NT2/D1 (cell line): ENCODE measurements around the gene MED9.
A peak's percentile ranks its signal among the peaks of the same experiment; 100 is the strongest.
"Not testable (repeated sequence)": the region's sequence is repeated elsewhere in the genome, so short reads cannot be mapped to it uniquely, and the experiment has no call there.

Source experiments
- DNase-seq: peaks from one replicate; pipeline ENCODE4 v3.0.0-alpha.2; 2011; ENCODE audit warnings: low read depth, low spot score
- H3K27me3 ChIP-seq: 2 replicates; pipeline ENCODE4 v1.6.0; 2011; ENCODE audit warnings: mild to moderate bottlenecking; ENCODE audit not compliant: insufficient read length, insufficient read depth
- H3K36me3 ChIP-seq: 2 replicates; pipeline ENCODE4 v1.6.1; 2011; ENCODE audit warnings: mild to moderate bottlenecking, low read length, mixed read lengths; ENCODE audit not compliant: insufficient read depth, insufficient read length
- H3K4me1 ChIP-seq: 2 replicates; pipeline ENCODE4 v1.5.1; 2011; ENCODE audit not compliant: insufficient read depth, insufficient read length
- H3K4me3 ChIP-seq: 2 replicates; pipeline ENCODE4 v1.5.1; 2011; ENCODE audit warnings: low read depth; ENCODE audit not compliant: insufficient read length
- H3K9ac ChIP-seq: 2 replicates; pipeline ENCODE4 v1.6.0; 2011; ENCODE audit warnings: low read depth; ENCODE audit not compliant: insufficient read length
- H3K9me3 ChIP-seq: 2 replicates; pipeline ENCODE4 v1.5.1; 2011; ENCODE audit warnings: mild to moderate bottlenecking, low read length; ENCODE audit not compliant: insufficient read depth
- SUZ12 ChIP-seq: IDR thresholded peaks from 2 replicates; pipeline ENCODE4 v1.6.1; 2011; ENCODE audit not compliant: insufficient read length, insufficient read depth; ENCODE audit errors: extremely low read depth
- YY1 ChIP-seq: IDR thresholded peaks from 2 replicates; pipeline ENCODE4 v1.6.1; 2011; ENCODE audit not compliant: insufficient read length, insufficient read depth
- ZNF274 ChIP-seq: IDR thresholded peaks from 2 replicates; pipeline ENCODE4 v1.6.1; 2011; ENCODE audit warnings: mild to moderate bottlenecking, low read depth, low read length

Gene MED9, protein sequence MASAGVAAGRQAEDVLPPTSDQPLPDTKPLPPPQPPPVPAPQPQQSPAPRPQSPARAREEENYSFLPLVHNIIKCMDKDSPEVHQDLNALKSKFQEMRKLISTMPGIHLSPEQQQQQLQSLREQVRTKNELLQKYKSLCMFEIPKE

DNA sequence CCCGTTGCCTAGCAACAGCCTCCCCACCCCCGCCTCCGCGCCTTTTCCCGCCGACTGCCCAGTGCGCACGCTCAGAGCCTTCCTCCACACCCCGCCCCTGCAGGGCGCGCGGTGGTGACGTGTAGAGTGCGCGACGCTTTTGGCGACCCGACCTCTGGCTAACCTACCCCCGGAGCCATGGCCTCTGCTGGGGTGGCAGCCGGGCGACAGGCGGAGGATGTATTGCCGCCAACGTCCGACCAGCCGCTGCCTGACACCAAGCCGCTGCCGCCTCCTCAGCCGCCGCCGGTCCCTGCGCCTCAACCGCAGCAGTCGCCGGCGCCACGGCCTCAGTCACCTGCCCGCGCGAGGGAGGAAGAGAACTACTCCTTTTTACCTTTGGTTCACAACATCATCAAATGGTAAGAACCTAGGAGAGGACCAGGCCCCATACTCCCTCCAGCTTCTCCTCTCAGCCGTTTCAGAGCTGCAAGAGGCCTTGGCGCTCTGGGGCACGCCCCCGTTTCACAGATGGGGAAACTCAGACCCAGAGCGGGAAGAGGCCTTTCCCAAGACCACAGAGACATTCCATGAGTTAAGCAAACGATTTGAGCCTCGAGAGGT, at the start of gene MED9:
Gene MED9 (plus strand): TSS at position 136 of the 603 bp plus-strand sequence. CDS start 42 bp downstream, at position 178.
- Histone ChIP-seq H3K4me1 (peaks cover 3% of the 10 kb centered on the region), H3K9me3 (no peaks in the 10 kb centered on the region)

DNA sequence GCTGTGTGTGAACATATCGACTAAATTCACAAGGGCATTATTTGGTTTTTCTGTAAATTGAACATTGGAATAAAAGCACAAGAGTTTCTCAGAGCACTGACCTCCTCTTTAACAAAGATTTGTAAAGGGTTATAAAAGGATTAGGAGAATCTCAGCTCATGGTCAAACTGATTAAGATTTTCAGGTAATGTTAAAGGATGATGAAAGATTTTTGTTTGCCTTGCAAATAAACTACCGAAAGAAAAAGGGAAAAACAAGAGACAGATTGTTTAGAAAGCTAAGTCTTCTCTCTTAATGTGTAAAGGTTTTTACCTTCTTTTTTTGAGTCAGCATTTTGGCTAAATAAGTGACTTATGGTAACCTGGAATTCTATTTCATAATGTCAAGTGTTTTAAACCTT, 47.6 kb upstream of the MED9 start:
- Histone ChIP-seq H3K4me3 (no peak overlapping the region), H3K4me1 (no peaks in the 10 kb centered on the region), H3K9me3 (peaks cover 14% of the 10 kb centered on the region), H3K36me3 (no peaks in the 10 kb centered on the region), H3K9ac (no peak overlapping the region), H3K27me3 (no peaks in the 10 kb centered on the region)
- no peak for TF ChIP-seq YY1
- no peak for TF ChIP-seq SUZ12
- TF ChIP-seq ZNF274, result no peak
- no peak for DNase-seq

More for the DNA sequence above, at the start of gene MED9:
- DNase-seq, result peak; percentile 71
- Histone ChIP-seq H3K9ac (peak within 1 kb of the TSS; percentile 98), H3K4me3 (peak within 1 kb of the TSS; percentile 89), H3K36me3 (peaks cover 29% of the 10 kb centered on the region), H3K27me3 (no peaks in the 10 kb centered on the region)
- TF ChIP-seq ZNF274, result no peak
- no peak for TF ChIP-seq SUZ12
- TF ChIP-seq YY1, result no peak

DNA sequence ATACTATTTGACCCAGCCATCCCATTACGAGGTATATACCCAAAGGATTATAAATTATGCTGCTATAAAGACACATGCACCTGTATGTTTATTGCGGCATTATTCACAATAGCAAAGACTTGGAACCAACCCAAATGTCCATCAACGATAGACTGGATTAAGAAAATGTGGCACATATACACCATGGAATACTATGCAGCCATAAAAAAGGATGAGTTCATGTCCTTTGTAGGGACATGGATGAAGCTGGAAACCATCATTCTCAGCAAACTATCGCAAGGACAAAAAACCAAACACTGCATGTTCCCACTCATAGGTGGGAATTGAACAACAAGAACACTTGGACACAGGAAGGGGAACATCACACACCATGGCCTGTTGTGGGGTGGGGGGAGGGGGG, 45.9 kb upstream of the MED9 start:
- not testable (repeated sequence) for H3K4me3 ChIP-seq, H3K9ac ChIP-seq, DNase-seq, H3K36me3 ChIP-seq, H3K9me3 ChIP-seq, H3K4me1 ChIP-seq, H3K27me3 ChIP-seq

DNA sequence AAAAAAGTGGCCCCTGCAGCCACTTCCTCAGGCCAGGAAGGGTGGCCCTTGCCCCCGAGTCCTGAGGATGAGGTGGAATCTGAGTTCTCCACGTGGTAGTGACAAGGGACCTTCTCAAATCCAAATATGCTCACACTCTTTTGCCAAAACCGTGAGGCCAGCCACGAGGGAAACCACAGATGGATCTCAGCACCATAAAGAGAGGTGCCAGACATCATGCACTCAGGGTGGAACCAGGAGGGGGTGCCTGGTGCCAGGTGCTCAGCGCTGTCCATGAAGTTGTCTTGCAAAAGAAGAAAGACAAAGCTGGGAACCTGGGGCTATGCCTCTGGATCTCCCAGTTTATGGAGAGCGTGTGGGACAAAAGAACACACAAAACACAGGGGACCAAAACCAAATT, 45.2 kb upstream of the MED9 start:
- H3K36me3 ChIP-seq, result no peaks in the 10 kb centered on the region
- peaks cover 2% of the 10 kb centered on the region for H3K4me1 ChIP-seq
- no peak overlapping the region for H3K4me3 ChIP-seq
- no peak for DNase-seq
- TF ChIP-seq YY1 (no peak), SUZ12 (no peak)
- no peaks in the 10 kb centered on the region for H3K9me3 ChIP-seq
- H3K27me3 ChIP-seq, result no peaks in the 10 kb centered on the region
- H3K9ac ChIP-seq, result no peak overlapping the region

DNA sequence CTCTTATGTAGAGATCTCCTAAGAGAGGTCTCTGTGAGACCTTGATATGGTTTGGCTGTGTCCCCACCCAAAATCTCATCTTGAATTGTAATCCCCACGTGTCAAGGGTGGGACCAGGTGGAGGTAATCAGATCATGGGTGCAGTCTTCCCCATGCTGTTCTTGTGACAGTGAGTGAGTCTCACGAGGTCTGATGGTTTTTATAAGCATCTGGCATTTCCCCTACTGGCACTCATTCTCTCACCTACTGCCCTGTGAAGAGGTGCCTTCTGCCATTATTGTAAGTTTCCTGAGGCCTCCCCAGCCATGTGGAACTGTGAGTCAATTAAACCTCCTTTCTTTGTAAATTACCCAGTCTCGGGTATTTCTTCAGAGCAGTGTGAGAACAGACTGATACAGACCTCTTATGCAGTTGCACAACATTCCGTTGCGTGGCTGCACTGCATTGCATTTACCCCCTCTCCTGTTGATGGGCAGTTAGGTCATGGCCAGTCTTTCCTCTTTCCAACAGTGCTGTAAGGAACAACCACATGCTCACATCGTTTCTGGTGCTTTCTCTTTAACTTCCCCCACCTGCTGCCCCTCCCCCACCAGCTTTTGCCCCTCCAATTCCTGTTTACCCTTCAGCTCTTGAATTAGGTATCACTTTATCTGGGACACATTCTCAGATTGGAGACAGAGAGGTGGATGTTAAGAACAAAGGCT, 43.6 kb upstream of the MED9 start:
- H3K4me1 ChIP-seq, result peaks cover 2% of the 10 kb centered on the region
- no peaks in the 10 kb centered on the region for H3K9me3 ChIP-seq
- H3K27me3 ChIP-seq, result no peaks in the 10 kb centered on the region
- H3K36me3 ChIP-seq, result no peaks in the 10 kb centered on the region
- H3K4me3 ChIP-seq, result no peak overlapping the region
- no peak for TF ChIP-seq SUZ12
- no peak for TF ChIP-seq YY1
- TF ChIP-seq ZNF274, result no peak
- no peak for DNase-seq
- no peak overlapping the region for H3K9ac ChIP-seq

DNA sequence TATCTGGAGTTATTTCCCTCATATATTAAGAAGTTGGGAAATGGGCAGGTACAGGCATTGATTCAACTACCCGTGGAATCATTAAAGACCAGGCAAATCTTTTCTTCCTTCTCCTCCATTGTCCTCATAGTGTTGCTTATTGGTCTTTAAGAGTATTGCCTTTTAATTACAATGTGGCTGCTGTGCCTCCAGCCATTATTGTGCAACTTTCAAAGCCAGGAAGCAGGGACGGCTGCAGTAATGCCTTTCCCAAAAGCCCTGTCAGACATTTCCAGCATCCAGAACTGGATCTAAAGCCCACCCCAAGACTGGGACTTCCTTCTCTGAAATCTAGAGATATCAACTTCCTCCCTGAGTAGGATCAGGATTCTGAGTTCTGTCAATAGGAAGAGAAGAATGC, 42.3 kb upstream of the MED9 start:
- H3K36me3 ChIP-seq, result no peaks in the 10 kb centered on the region
- H3K4me3 ChIP-seq, result no peak overlapping the region
- peaks cover 2% of the 10 kb centered on the region for H3K4me1 ChIP-seq
- TF ChIP-seq SUZ12 (no peak), YY1 (no peak), ZNF274 (no peak)
- no peak for DNase-seq
- H3K9ac ChIP-seq, result no peak overlapping the region
- H3K9me3 ChIP-seq, result no peaks in the 10 kb centered on the region
- H3K27me3 ChIP-seq, result no peaks in the 10 kb centered on the region

DNA sequence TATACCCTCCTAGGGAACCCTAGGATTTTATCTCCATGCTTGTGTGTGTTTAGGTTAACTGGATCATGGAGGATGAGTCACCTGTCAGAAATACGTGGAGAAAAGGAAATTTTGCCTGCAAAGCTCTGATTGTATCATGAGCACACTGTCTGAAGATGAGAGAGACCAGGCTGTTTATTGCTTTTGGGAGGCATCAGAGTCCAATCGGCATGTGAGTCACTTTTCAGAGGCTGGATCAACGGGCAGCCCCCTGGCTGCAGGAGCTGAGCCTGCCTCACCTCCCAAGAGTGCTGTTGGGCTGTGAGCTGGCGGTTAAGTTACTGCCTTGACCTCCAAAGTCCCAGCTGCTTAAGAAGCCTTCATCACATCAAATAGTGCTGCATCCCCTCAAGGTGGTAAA, 41.5 kb upstream of the MED9 start:
- H3K4me1 ChIP-seq, result peaks cover 2% of the 10 kb centered on the region
- no peak overlapping the region for H3K4me3 ChIP-seq
- no peak overlapping the region for H3K9ac ChIP-seq
- no peaks in the 10 kb centered on the region for H3K9me3 ChIP-seq
- H3K27me3 ChIP-seq, result no peaks in the 10 kb centered on the region
- H3K36me3 ChIP-seq, result no peaks in the 10 kb centered on the region
- no peak for DNase-seq
- TF ChIP-seq ZNF274, result no peak
- TF ChIP-seq YY1, result no peak
- no peak for TF ChIP-seq SUZ12
